Activated gamma-delta T cell (primary cell): ENCODE results near the gene CUL1.
A peak's percentile ranks its signal among the peaks of the same experiment; 100 is the strongest.

Experiments used
- DNase-seq: peaks from one replicate; lab custom pipeline; 2025; lab: John Stamatoyannopoulos, UW
- total RNA-seq, 2 donors: gene quantifications; one replicate each; lab custom pipeline; 2026; lab: John Stamatoyannopoulos, UW

Gene CUL1
- total RNA-seq = 138 to 163 reads per million in 2 donors

- DNase-seq = peak; percentile 80
Measured at GRCh38 chr7:148698397-148699023, at the start of gene CUL1. TSS of gene CUL1 (plus strand) at chr7:148698903. CDS start at chr7:148730123, 31,220 bp downstream.

- no peak for DNase-seq
Measured at GRCh38 chr7:148650232-148650858, 48.4 kb upstream of the CUL1 start.

- no peak for DNase-seq
Measured at GRCh38 chr7:148652773-148653172, 45.9 kb upstream of the CUL1 start.

GRCh38 chr7:148657929-148658328 lies 40.8 kb upstream of the CUL1 start:
- no peak for DNase-seq

GRCh38 chr7:148661471-148661870 lies 37.2 kb upstream of the CUL1 start:
- no peak for DNase-seq

- DNase-seq = no peak
Measured at GRCh38 chr7:148662646-148663045, 36.1 kb upstream of the CUL1 start.

GRCh38 chr7:148664324-148664723 lies 34.4 kb upstream of the CUL1 start:
- no peak for DNase-seq

GRCh38 chr7:148665221-148665620 lies 33.5 kb upstream of the CUL1 start:
- no peak for DNase-seq

GRCh38 chr7:148669927-148670326 lies 28.8 kb upstream of the CUL1 start:
- no peak for DNase-seq

- DNase-seq = no peak
Measured at GRCh38 chr7:148670374-148670773, 28.3 kb upstream of the CUL1 start.

GRCh38 chr7:148670807-148671206 lies 27.9 kb upstream of the CUL1 start:
- DNase-seq = no peak

- no peak for DNase-seq
Measured at GRCh38 chr7:148672041-148672440, 26.7 kb upstream of the CUL1 start.

- DNase-seq = no peak
Measured at GRCh38 chr7:148674689-148675088, 24.0 kb upstream of the CUL1 start.

- DNase-seq = no peak
Measured at GRCh38 chr7:148676291-148676690, 22.4 kb upstream of the CUL1 start.

GRCh38 chr7:148681821-148682220 lies 16.9 kb upstream of the CUL1 start:
- DNase-seq = no peak

GRCh38 chr7:148684289-148684830 lies 14.3 kb upstream of the CUL1 start:
- no peak for DNase-seq

- no peak for DNase-seq
Measured at GRCh38 chr7:148686312-148686937, 12.3 kb upstream of the CUL1 start.

- no peak for DNase-seq
Measured at GRCh38 chr7:148687555-148687954, 11.1 kb upstream of the CUL1 start.

- no peak for DNase-seq
Measured at GRCh38 chr7:148688526-148688925, 10.2 kb upstream of the CUL1 start.

GRCh38 chr7:148693651-148694050 lies 5.1 kb upstream of the CUL1 start:
- no peak for DNase-seq

- DNase-seq = no peak
Measured at GRCh38 chr7:148694631-148695030, 4.1 kb upstream of the CUL1 start.

GRCh38 chr7:148695953-148696352 lies 2.8 kb upstream of the CUL1 start:
- no peak for DNase-seq

GRCh38 chr7:148696787-148697186 lies 1.9 kb upstream of the CUL1 start:
- DNase-seq = no peak
